Smooth muscle cell (in vitro differentiated cells): Measurements from ENCODE around the gene AKIP1. TPM values are rescaled to one million over a fixed set of nuclear protein-coding genes. Genes with fewer than 3 reads are reported as not detected.

ENCODE experiments used
- DNase-seq: peaks from one replicate; lab custom pipeline; 2025; ENCODE audit not compliant: unreplicated experiment; lab: John Stamatoyannopoulos, UW
- H2AFZ ChIP-seq: fragments of 200-600 bp; sonication (generic); 2 replicates; pipeline ENCODE4 v1.6.0; 2016; ENCODE audit warnings: antibody characterized with exemption, low read depth, mild to moderate bottlenecking
- H3F3A ChIP-seq: fragments of 200-600 bp; sonication (generic); 2 replicates; pipeline ENCODE4 v1.6.0; 2017; ENCODE audit warnings: antibody characterized with exemption, low read depth
- H3K27ac ChIP-seq: fragments of 200-600 bp; sonication (generic); 2 replicates; pipeline ENCODE4 v1.5.1; 2016; ENCODE audit warnings: low read depth, mild to moderate bottlenecking
- H3K27me3 ChIP-seq: fragments of 200-600 bp; sonication (generic); 2 replicates; pipeline ENCODE4 v1.6.1; 2016; ENCODE audit warnings: low read depth, mild to moderate bottlenecking
- H3K36me3 ChIP-seq: fragments of 200-600 bp; sonication (generic); 2 replicates; pipeline ENCODE4 v1.5.1; 2016; ENCODE audit warnings: low read depth
- H3K4me1 ChIP-seq: fragments of 200-600 bp; sonication (generic); 2 replicates; pipeline ENCODE4 v1.5.1; 2016; ENCODE audit warnings: low read depth
- H3K4me2 ChIP-seq: fragments of 200-600 bp; sonication (generic); 2 replicates; pipeline ENCODE4 v1.6.0; 2016; ENCODE audit warnings: mild to moderate bottlenecking
- H3K4me3 ChIP-seq: fragments of 200-600 bp; sonication (generic); 2 replicates; pipeline ENCODE4 v1.5.1; 2016; ENCODE audit warnings: mild to moderate bottlenecking
- H3K79me2 ChIP-seq: fragments of 200-600 bp; sonication (generic); 2 replicates; pipeline ENCODE4 v1.6.0; 2016; ENCODE audit warnings: low read depth, mild to moderate bottlenecking
- H3K9ac ChIP-seq: fragments of 200-600 bp; sonication (generic); 2 replicates; pipeline ENCODE4 v1.6.0; 2016; ENCODE audit warnings: low read depth
- H3K9me3 ChIP-seq: fragments of 200-600 bp; sonication (generic); replicated peaks from 2 replicates; pipeline ENCODE4 v1.5.1; 2016; ENCODE audit warnings: low read depth
- H4K20me1 ChIP-seq: fragments of 200-600 bp; sonication (generic); 2 replicates; pipeline ENCODE4 v1.6.0; 2016; ENCODE audit warnings: low read depth
- CTCF ChIP-seq: fragments of 200-600 bp; sonication (generic); IDR thresholded peaks from 2 replicates; pipeline ENCODE4 v1.5.1; 2017; ENCODE audit warnings: borderline replicate concordance, mild to moderate bottlenecking, antibody characterized with exemption; ENCODE audit not compliant: insufficient read depth, poor library complexity, severe bottlenecking
- WGBS: methylation state at CpG from one replicate; pipeline ENCODE4 v1.1.7; 2016; ENCODE audit warnings: low lambda C conversion rate; 5-methylcytosine and 5-hydroxymethylcytosine counted together
- polyA plus RNA-seq: library from polyadenylated mRNA; unstranded; fragments of >200 nt; fragmentation: Nextera tagmentation; extraction: Ambion mirVana; gene quantifications from 2 replicates; pipeline ENCODE4 v1.2.1, GENCODE V29; 2016
- total RNA-seq: library from RNA; depleted of rRNA; stranded (reverse); fragments of >200 nt; gene quantifications from 2 replicates; pipeline ENCODE4 v1.2.3, GENCODE V29; 2014

AKIP1 gene
- total and polyA plus RNA-seq, 2 experiments from 2014 or later: 28.1 to 59.5 TPM

- Histone ChIP-seq H3K4me2 (peak overlapping the region; percentile 33), H3K79me2 (no peaks in the 10 kb centered on the region), H4K20me1 (no peaks in the 10 kb centered on the region), H2AFZ (no peak overlapping the region), H3K9me3 (no peaks in the 10 kb centered on the region), H3K27me3 (no peaks in the 10 kb centered on the region), H3K9ac (no peak overlapping the region), H3K4me3 (no peak overlapping the region), H3F3A (no peaks in the 10 kb centered on the region), H3K4me1 (peaks cover 4% of the 10 kb centered on the region), H3K36me3 (no peaks in the 10 kb centered on the region), H3K27ac (peak overlapping the region; percentile 66)
- no peak for DNase-seq
- 48% methylated on average over 5 of the region's 5 CpGs for whole genome bisulfite sequencing
- no peak for TF ChIP-seq CTCF
Observed at GRCh38 chr11:8905528-8906165, 5.3 kb upstream of the AKIP1 start.

GRCh38 chr11:8907116-8907515 lies 3.9 kb upstream of the AKIP1 start:
- DNase-seq: no peak

DNA sequence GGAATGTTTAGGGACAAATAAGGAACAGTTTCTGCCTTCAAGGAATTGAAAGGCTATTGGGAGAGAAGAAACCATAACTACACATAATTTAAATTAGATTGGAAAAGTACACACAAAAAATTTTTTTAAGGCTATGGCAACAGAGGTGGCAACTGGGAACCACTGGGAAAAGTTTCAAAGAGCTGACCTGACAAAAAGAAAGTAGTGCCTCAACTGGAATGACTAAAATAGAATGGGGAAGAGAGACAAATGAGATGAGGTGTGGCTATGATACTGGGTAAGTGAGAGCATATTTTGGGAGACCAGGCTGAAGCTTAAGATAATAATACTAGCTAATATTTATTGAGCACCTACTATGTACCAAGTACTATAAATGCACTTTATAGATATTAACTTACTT lies 2.9 kb upstream of the AKIP1 start:
- peaks cover 11% of the 10 kb centered on the region for H3K4me1 ChIP-seq
- peaks cover 8% of the 10 kb centered on the region for H3K79me2 ChIP-seq
- TF ChIP-seq CTCF: no peak
- H3K4me3 ChIP-seq: no peak overlapping the region
- H3K27ac ChIP-seq: no peak overlapping the region
- DNase-seq: no peak
- no peaks in the 10 kb centered on the region for H4K20me1 ChIP-seq
- H3K9ac ChIP-seq: no peak overlapping the region
- peaks cover 4% of the 10 kb centered on the region for H3F3A ChIP-seq
- no peak overlapping the region for H3K4me2 ChIP-seq
- H2AFZ ChIP-seq: no peak overlapping the region
- H3K27me3 ChIP-seq: no peaks in the 10 kb centered on the region
- no peaks in the 10 kb centered on the region for H3K9me3 ChIP-seq
- H3K36me3 ChIP-seq: no peaks in the 10 kb centered on the region

More at GRCh38 chr11:8907116-8907515, 3.9 kb upstream of the AKIP1 start:
- Histone ChIP-seq H3K27me3 (no peaks in the 10 kb centered on the region), H3K9me3 (no peaks in the 10 kb centered on the region), H3K79me2 (peaks cover 3% of the 10 kb centered on the region), H3K36me3 (no peaks in the 10 kb centered on the region), H3F3A (no peaks in the 10 kb centered on the region), H3K4me2 (no peak overlapping the region), H2AFZ (no peak overlapping the region), H3K9ac (no peak overlapping the region), H4K20me1 (no peaks in the 10 kb centered on the region), H3K4me3 (no peak overlapping the region), H3K4me1 (peaks cover 6% of the 10 kb centered on the region), H3K27ac (peak overlapping the region; percentile 32)
- no peak for TF ChIP-seq CTCF
- whole genome bisulfite sequencing: 100% methylated on average over 1 of the region's 1 CpG

DNA sequence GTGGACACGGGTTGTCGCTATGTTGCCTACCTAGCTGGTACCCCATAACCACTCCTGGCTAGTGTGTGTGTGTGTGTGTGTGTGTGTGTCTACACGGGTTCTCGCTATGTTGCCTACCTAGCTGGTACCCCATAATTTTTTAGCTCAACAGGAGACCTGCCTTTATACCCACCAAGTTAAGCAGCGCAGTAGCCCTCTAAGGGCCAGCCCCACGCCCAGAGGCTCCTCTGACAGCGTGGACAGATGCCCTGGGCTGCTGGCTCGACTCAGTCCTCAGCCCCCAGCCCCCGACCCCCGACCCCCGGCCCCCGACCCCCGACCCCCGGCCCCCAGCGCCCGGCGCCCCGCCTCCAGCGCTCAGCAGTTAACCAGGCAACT lies 351 bp upstream of the AKIP1 start:
- no peak for DNase-seq
- H3K4me1 ChIP-seq: peaks cover 20% of the 10 kb centered on the region
- peaks cover 24% of the 10 kb centered on the region for H3K79me2 ChIP-seq
- peak overlapping the region; percentile 81 for H3K4me3 ChIP-seq
- no peak for TF ChIP-seq CTCF
- no peaks in the 10 kb centered on the region for H3K36me3 ChIP-seq
- peaks cover 4% of the 10 kb centered on the region for H3F3A ChIP-seq
- under 1% methylated on average over 13 of the region's 19 CpGs for WGBS
- H3K27me3 ChIP-seq: no peaks in the 10 kb centered on the region
- peak overlapping the region; percentile 82 for H3K4me2 ChIP-seq
- no peak overlapping the region for H3K27ac ChIP-seq
- H4K20me1 ChIP-seq: peaks cover 5% of the 10 kb centered on the region
- H2AFZ ChIP-seq: peak overlapping the region; percentile 90
- H3K9me3 ChIP-seq: no peaks in the 10 kb centered on the region
- no peak overlapping the region for H3K9ac ChIP-seq
